ENCODE measurements around the gene COG3.

GRCh38 chr13:45536224-45536623 is 71.5 kb downstream of the COG3 start:
- TF ChIP-seq ZNF114 (CRISPR knock-in tag; IDR thresholded peaks at IDR 0.05) (no peak), EZH2phosphoT487 (IDR thresholded peaks at IDR 0.05; ENCODE audit: unreplicated experiment) (no peak), CTCF (conservative IDR thresholded peaks at IDR 0.05; ENCODE audit: low read depth in 2 of 2) (no peak), CREB1 (CRISPR knock-in tag; IDR thresholded peaks at IDR 0.05; ENCODE audit: low read depth) (no peak), POLR2AphosphoS5 (IDR thresholded peaks at IDR 0.05; ENCODE audit: low read depth) (no peak), EZH2 (IDR thresholded peaks at IDR 0.05; ENCODE audit: low read depth, unreplicated experiment) (no peak), REST (IDR thresholded peaks at IDR 0.05; ENCODE audit: unreplicated experiment) (no peak), JUNB (IDR thresholded peaks at IDR 0.05; ENCODE audit: unreplicated experiment) (no peak), ETS1 (IDR thresholded peaks at IDR 0.05) (no peak), ZNF331 (CRISPR knock-in tag; IDR thresholded peaks at IDR 0.05; ENCODE audit: low read depth) (no peak), NANOG (IDR thresholded peaks at IDR 0.05; ENCODE audit: borderline replicate concordance) (no peak)

All from GM23338 (cell line).